WTC11 (cell line): ENCODE measurements around the gene ZFPM1. TPM values are rescaled to one million over a fixed set of nuclear protein-coding genes. Genes with fewer than 3 reads are reported as not detected.

Experiments
- ATAC-seq: fragments of 200-7000 bp; cut with Tn5 transposase; 2 replicates; pipeline ENCODE4 v1.10.0; 2021; ENCODE audit warnings: mild to moderate bottlenecking, moderate library complexity
- CTCF ChIA-PET: fragments of 300-600 bp; sonication (Branson Sonifier 250); formaldehyde crosslinking; loops from one replicate; lab custom pipeline; 2021; ENCODE audit warnings: antibody characterized with exemption; lab: Charles Lee
- POLR2A ChIA-PET: fragments of 350-600 bp; sonication (Branson Sonifier 250); formaldehyde crosslinking; loops from one replicate; lab custom pipeline; 2021; ENCODE audit warnings: antibody characterized with exemption; lab: Charles Lee
- DNase-seq: peaks from one replicate; pipeline ENCODE4 v3.0.0; 2021; ENCODE audit warnings: low spot score
- H3K27ac Mint-ChIP-seq: 2 replicates; pipeline ENCODE4 v1.8.0; 2021; ENCODE audit warnings: mixed read lengths
- H3K27me3 Mint-ChIP-seq: 2 replicates; pipeline ENCODE4 v1.8.0; 2021; ENCODE audit warnings: low read depth, mild to moderate bottlenecking, moderate library complexity, mixed read lengths
- H3K36me3 Mint-ChIP-seq: 2 replicates; pipeline ENCODE4 v1.8.0; 2021; ENCODE audit warnings: mixed read lengths
- H3K4me1 Mint-ChIP-seq: 2 replicates; pipeline ENCODE4 v1.8.0; 2022; ENCODE audit warnings: mixed read lengths
- H3K4me3 Mint-ChIP-seq: 2 replicates; pipeline ENCODE4 v1.8.0; 2021; ENCODE audit warnings: mild to moderate bottlenecking, moderate library complexity, mixed read lengths
- H3K9me3 Mint-ChIP-seq: 2 replicates; pipeline ENCODE4 v1.8.0; 2021; ENCODE audit warnings: mixed read lengths
- CREM ChIP-seq: sonication (generic); formaldehyde crosslinking; IDR thresholded peaks from 2 replicates; pipeline ENCODE4 v1.8.1; 2022; ENCODE audit warnings: mild to moderate bottlenecking, missing genetic modification reagents, moderate library complexity
- ELF4 ChIP-seq: sonication (generic); formaldehyde crosslinking; IDR thresholded peaks from 2 replicates; pipeline ENCODE4 v1.8.1; 2022; ENCODE audit warnings: low read depth, mild to moderate bottlenecking, moderate library complexity, missing genetic modification reagents
- ETV6 ChIP-seq: sonication (generic); formaldehyde crosslinking; IDR thresholded peaks from 2 replicates; pipeline ENCODE4 v1.8.1; 2022; ENCODE audit warnings: mild to moderate bottlenecking, missing genetic modification reagents
- FOXJ3 ChIP-seq: sonication (generic); formaldehyde crosslinking; IDR thresholded peaks from 2 replicates; pipeline ENCODE4 v1.9.0; 2021; ENCODE audit warnings: missing genetic modification reagents, mild to moderate bottlenecking, borderline replicate concordance
- GTF2I ChIP-seq: fragments of 250-450 bp; sonication (Bioruptor Pico); conservative IDR thresholded peaks from 2 replicates; pipeline ENCODE4 v1.4.0; 2021; ENCODE audit warnings: mild to moderate bottlenecking
- IRF2 ChIP-seq: sonication (generic); formaldehyde crosslinking; IDR thresholded peaks from 2 replicates; pipeline ENCODE4 v1.8.0; 2022; ENCODE audit warnings: low read depth, missing genetic modification reagents, borderline replicate concordance
- KAT7 ChIP-seq: sonication (generic); formaldehyde crosslinking; IDR thresholded peaks from 2 replicates; pipeline ENCODE4 v1.8.1; 2023; ENCODE audit warnings: missing genetic modification reagents, mild to moderate bottlenecking, borderline replicate concordance
- RORB ChIP-seq: fragments of 250-450 bp; sonication (Bioruptor Pico); IDR thresholded peaks from 2 replicates; pipeline ENCODE4 v1.9.0; 2021; ENCODE audit warnings: mild to moderate bottlenecking
- SMAD3 ChIP-seq: sonication (generic); formaldehyde crosslinking; IDR thresholded peaks from 2 replicates; pipeline ENCODE4 v1.8.0; 2022; ENCODE audit warnings: missing genetic modification reagents, mild to moderate bottlenecking, borderline replicate concordance
- SOX15 ChIP-seq: fragments of 250-450 bp; sonication (Bioruptor Pico); IDR thresholded peaks from 2 replicates; pipeline ENCODE4 v1.9.0; 2021; ENCODE audit warnings: mild to moderate bottlenecking
- SP1 ChIP-seq: sonication (generic); formaldehyde crosslinking; conservative IDR thresholded peaks from 2 replicates; pipeline ENCODE4 v1.8.1; 2022; ENCODE audit warnings: missing genetic modification reagents
- TCF7 ChIP-seq: sonication (generic); formaldehyde crosslinking; IDR thresholded peaks from 2 replicates; pipeline ENCODE4 v1.8.0; 2022; ENCODE audit warnings: mild to moderate bottlenecking, low read depth, missing genetic modification reagents, moderate library complexity
- ZNF396 ChIP-seq: fragments of 250-450 bp; sonication (Bioruptor Pico); IDR thresholded peaks from 2 replicates; pipeline ENCODE4 v1.8.0; 2021; ENCODE audit warnings: mild to moderate bottlenecking, moderate library complexity, borderline replicate concordance
- ZNF416 ChIP-seq: fragments of 250-450 bp; sonication (Bioruptor Pico); IDR thresholded peaks from 2 replicates; pipeline ENCODE4 v1.9.0; 2021; ENCODE audit warnings: mild to moderate bottlenecking, inconsistent platforms
- ZNF423 ChIP-seq: fragments of 250-450 bp; sonication (Bioruptor Pico); IDR thresholded peaks from 2 replicates; pipeline ENCODE4 v2.1.2; 2022; ENCODE audit warnings: mild to moderate bottlenecking, moderate library complexity
- total RNA-seq: library from RNA; stranded (reverse); gene quantifications from 3 replicates; pipeline ENCODE4 v1.2.3, GENCODE V29; 2021
- TF ChIP-seq, protein P1 (sequence below): fragments of 250-450 bp; sonication (Bioruptor Pico); IDR thresholded peaks from 2 replicates; pipeline ENCODE4 v1.9.0; 2021; ENCODE audit warnings: moderate library complexity, mild to moderate bottlenecking, inconsistent platforms, borderline replicate concordance
- TF ChIP-seq, protein P2 (sequence below): sonication (generic); formaldehyde crosslinking; IDR thresholded peaks from 2 replicates; pipeline ENCODE4 v1.8.0; 2022; ENCODE audit warnings: mild to moderate bottlenecking, missing genetic modification reagents
- TF ChIP-seq, protein P3 (sequence below): sonication (generic); formaldehyde crosslinking; IDR thresholded peaks from 2 replicates; pipeline ENCODE4 v1.8.1; 2023; ENCODE audit warnings: mild to moderate bottlenecking, missing genetic modification reagents, borderline replicate concordance
- TF ChIP-seq, protein P4 (sequence below): sonication (generic); formaldehyde crosslinking; IDR thresholded peaks from 2 replicates; pipeline ENCODE4 v1.8.1; 2022; ENCODE audit warnings: low read depth, missing genetic modification reagents, borderline replicate concordance
- TF ChIP-seq, protein P5 (sequence below): sonication (generic); formaldehyde crosslinking; IDR thresholded peaks from 2 replicates; pipeline ENCODE4 v1.8.0; 2023; ENCODE audit warnings: missing genetic modification reagents
- TF ChIP-seq, protein P6 (sequence below): sonication (generic); formaldehyde crosslinking; IDR thresholded peaks from 2 replicates; pipeline ENCODE4 v1.8.0; 2023; ENCODE audit warnings: missing genetic modification reagents, mild to moderate bottlenecking, borderline replicate concordance

ZFPM1 gene
- total RNA-seq, 1 experiment from 2014 or later, result 9.3 TPM

DNA sequence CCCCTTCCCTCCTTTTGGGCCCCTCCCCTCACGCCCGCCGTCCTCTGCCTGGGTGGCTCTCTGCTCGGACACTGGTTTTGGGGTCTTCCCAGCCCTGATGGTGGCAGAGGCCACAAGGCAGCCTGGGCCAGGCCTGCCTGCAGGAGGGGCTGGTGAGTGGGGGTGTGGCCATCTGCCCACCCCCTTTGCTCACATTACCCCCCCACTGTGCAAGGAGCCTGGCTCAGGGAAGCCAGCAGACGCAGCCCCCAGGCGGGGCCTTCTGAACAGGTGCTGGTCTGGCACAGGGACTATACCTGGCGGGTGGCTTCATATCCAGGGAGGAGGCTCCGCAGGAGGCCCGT is 10.7 kb upstream of the ZFPM1 start:
- Mint-ChIP-seq H3K9me3 (no peaks in the 10 kb centered on the region), H3K27ac (no peak overlapping the region), H3K4me1 (no peaks in the 10 kb centered on the region), H3K27me3 (no peaks in the 10 kb centered on the region), H3K36me3 (no peaks in the 10 kb centered on the region), H3K4me3 (no peak overlapping the region)
- DNase-seq, result no peak
- ATAC-seq, result peak; percentile 9; the same call in 1 of the 2 replicates
- TF ChIP-seq IRF2 (CRISPR knock-in tag) (no peak), SP1 (CRISPR knock-in tag) (0 out of 2 replicates have a peak, but pooled peaks have one; percentile 3), ZNF423 (CRISPR knock-in tag) (0 out of 2 replicates have a peak, but pooled peaks have one; percentile 30)
- TF ChIP-seq, all 79 proteins: peak for 2
- ChIA-PET POLR2A (no interaction called here), CTCF (interaction anchor here (1.0 to 1.2 kb wide), 2 partner anchors 12 to 26 kb away, joined by 3 to 4 read pairs; no protein-coding TSS in a partner anchor)

DNA sequence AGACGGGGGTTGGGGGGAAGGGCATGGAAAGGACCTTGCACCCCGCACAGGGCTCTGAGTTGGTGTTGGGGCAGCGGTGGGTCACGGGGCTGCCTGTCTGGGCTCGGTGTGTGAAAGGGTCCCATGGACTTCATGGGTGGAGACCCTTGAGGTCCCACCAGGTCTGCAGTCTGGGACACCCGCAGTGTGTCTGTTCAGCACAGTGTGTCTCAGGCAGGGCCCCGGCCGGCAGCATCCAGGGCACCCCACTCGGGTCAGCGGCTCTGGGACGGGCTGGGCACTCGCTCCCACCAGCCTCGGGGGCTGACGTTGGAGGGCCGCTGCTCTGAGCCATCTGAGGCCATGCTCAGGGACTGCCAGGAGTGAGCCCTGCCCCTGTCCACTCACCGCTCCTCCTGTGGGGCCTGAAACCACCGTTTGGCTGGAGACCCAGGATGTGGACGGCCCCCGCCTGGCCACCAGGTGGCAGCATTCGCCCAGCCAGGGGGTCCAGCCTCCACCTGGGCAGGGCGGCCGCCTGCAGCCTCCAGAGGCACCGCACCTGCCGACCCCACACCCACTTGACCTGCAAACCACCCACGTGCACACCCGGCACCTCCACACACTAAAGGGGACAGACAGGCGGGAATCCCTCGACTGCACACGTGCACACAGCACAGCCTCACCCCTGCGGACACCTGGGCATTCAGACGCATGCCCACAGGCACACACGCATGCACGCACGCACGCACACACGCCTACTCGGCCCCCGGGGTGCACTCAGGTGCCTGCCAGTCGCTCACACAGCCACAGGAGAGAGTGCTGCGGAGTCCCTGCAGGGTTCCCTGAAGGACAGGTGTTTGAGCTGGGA is 10.1 kb upstream of the ZFPM1 start:
- no peaks in the 10 kb centered on the region for H3K9me3 Mint-ChIP-seq
- H3K4me3 Mint-ChIP-seq, result no peak overlapping the region
- ChIA-PET POLR2A (no interaction called here), CTCF (interaction anchor here (0.5 to 1.1 kb wide), 2 partner anchors 116 to 127 kb away, joined by 3 to 4 read pairs; partner anchors contain the start of gene ZC3H18)
- no peak overlapping the region for H3K27ac Mint-ChIP-seq
- H3K36me3 Mint-ChIP-seq, result no peaks in the 10 kb centered on the region
- H3K27me3 Mint-ChIP-seq, result no peaks in the 10 kb centered on the region
- ATAC-seq, result peak; percentile 85
- H3K4me1 Mint-ChIP-seq, result no peaks in the 10 kb centered on the region
- peak; percentile 88 for DNase-seq
- TF ChIP-seq SOX15 (CRISPR knock-in tag), result no peak
- TF ChIP-seq KAT7 (CRISPR knock-in tag), result no peak
- no peak for TF ChIP-seq TCF7
- TF ChIP-seq SMAD3 (CRISPR knock-in tag), result no peak
- no peak for TF ChIP-seq ELF4 (CRISPR knock-in tag)
- TF ChIP-seq, protein P1, sequence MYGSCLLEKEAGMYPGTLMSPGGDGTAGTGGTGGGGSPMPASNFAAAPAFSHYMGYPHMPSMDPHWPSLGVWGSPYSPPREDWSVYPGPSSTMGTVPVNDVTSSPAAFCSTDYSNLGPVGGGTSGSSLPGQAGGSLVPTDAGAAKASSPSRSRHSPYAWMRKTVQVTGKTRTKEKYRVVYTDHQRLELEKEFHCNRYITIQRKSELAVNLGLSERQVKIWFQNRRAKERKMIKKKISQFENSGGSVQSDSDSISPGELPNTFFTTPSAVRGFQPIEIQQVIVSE, result no peak
- TF ChIP-seq ZNF396, result no peak
- TF ChIP-seq, protein P2, sequence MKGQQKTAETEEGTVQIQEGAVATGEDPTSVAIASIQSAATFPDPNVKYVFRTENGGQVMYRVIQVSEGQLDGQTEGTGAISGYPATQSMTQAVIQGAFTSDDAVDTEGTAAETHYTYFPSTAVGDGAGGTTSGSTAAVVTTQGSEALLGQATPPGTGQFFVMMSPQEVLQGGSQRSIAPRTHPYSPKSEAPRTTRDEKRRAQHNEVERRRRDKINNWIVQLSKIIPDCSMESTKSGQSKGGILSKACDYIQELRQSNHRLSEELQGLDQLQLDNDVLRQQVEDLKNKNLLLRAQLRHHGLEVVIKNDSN (CRISPR knock-in tag), result no peak
- TF ChIP-seq GTF2I (CRISPR knock-in tag), result no peak
- no peak for TF ChIP-seq ZNF416 (CRISPR knock-in tag)
- no peak for TF ChIP-seq RORB (CRISPR knock-in tag)
- TF ChIP-seq, protein P3, sequence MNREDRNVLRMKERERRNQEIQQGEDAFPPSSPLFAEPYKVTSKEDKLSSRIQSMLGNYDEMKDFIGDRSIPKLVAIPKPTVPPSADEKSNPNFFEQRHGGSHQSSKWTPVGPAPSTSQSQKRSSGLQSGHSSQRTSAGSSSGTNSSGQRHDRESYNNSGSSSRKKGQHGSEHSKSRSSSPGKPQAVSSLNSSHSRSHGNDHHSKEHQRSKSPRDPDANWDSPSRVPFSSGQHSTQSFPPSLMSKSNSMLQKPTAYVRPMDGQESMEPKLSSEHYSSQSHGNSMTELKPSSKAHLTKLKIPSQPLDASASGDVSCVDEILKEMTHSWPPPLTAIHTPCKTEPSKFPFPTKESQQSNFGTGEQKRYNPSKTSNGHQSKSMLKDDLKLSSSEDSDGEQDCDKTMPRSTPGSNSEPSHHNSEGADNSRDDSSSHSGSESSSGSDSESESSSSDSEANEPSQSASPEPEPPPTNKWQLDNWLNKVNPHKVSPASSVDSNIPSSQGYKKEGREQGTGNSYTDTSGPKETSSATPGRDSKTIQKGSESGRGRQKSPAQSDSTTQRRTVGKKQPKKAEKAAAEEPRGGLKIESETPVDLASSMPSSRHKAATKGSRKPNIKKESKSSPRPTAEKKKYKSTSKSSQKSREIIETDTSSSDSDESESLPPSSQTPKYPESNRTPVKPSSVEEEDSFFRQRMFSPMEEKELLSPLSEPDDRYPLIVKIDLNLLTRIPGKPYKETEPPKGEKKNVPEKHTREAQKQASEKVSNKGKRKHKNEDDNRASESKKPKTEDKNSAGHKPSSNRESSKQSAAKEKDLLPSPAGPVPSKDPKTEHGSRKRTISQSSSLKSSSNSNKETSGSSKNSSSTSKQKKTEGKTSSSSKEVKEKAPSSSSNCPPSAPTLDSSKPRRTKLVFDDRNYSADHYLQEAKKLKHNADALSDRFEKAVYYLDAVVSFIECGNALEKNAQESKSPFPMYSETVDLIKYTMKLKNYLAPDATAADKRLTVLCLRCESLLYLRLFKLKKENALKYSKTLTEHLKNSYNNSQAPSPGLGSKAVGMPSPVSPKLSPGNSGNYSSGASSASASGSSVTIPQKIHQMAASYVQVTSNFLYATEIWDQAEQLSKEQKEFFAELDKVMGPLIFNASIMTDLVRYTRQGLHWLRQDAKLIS, result no peak
- TF ChIP-seq FOXJ3, result no peak
- TF ChIP-seq, protein P4, sequence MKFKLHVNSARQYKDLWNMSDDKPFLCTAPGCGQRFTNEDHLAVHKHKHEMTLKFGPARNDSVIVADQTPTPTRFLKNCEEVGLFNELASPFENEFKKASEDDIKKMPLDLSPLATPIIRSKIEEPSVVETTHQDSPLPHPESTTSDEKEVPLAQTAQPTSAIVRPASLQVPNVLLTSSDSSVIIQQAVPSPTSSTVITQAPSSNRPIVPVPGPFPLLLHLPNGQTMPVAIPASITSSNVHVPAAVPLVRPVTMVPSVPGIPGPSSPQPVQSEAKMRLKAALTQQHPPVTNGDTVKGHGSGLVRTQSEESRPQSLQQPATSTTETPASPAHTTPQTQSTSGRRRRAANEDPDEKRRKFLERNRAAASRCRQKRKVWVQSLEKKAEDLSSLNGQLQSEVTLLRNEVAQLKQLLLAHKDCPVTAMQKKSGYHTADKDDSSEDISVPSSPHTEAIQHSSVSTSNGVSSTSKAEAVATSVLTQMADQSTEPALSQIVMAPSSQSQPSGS (CRISPR knock-in tag), result no peak
- TF ChIP-seq, protein P5, sequence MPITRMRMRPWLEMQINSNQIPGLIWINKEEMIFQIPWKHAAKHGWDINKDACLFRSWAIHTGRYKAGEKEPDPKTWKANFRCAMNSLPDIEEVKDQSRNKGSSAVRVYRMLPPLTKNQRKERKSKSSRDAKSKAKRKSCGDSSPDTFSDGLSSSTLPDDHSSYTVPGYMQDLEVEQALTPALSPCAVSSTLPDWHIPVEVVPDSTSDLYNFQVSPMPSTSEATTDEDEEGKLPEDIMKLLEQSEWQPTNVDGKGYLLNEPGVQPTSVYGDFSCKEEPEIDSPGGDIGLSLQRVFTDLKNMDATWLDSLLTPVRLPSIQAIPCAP (CRISPR knock-in tag), result peak; percentile 56
- no peak for TF ChIP-seq CREM (CRISPR knock-in tag)
- TF ChIP-seq, protein P6, sequence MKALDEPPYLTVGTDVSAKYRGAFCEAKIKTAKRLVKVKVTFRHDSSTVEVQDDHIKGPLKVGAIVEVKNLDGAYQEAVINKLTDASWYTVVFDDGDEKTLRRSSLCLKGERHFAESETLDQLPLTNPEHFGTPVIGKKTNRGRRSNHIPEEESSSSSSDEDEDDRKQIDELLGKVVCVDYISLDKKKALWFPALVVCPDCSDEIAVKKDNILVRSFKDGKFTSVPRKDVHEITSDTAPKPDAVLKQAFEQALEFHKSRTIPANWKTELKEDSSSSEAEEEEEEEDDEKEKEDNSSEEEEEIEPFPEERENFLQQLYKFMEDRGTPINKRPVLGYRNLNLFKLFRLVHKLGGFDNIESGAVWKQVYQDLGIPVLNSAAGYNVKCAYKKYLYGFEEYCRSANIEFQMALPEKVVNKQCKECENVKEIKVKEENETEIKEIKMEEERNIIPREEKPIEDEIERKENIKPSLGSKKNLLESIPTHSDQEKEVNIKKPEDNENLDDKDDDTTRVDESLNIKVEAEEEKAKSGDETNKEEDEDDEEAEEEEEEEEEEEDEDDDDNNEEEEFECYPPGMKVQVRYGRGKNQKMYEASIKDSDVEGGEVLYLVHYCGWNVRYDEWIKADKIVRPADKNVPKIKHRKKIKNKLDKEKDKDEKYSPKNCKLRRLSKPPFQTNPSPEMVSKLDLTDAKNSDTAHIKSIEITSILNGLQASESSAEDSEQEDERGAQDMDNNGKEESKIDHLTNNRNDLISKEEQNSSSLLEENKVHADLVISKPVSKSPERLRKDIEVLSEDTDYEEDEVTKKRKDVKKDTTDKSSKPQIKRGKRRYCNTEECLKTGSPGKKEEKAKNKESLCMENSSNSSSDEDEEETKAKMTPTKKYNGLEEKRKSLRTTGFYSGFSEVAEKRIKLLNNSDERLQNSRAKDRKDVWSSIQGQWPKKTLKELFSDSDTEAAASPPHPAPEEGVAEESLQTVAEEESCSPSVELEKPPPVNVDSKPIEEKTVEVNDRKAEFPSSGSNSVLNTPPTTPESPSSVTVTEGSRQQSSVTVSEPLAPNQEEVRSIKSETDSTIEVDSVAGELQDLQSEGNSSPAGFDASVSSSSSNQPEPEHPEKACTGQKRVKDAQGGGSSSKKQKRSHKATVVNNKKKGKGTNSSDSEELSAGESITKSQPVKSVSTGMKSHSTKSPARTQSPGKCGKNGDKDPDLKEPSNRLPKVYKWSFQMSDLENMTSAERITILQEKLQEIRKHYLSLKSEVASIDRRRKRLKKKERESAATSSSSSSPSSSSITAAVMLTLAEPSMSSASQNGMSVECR (CRISPR knock-in tag), result no peak
- 0 out of 2 replicates have a peak, but pooled peaks have one; percentile 68 for TF ChIP-seq ETV6 (CRISPR knock-in tag)
